Loucy (cell line): Measurements from ENCODE around the gene CNIH3.

Experiments used
- EZH2phosphoT487 ChIP-seq: fragments of 200-600 bp; IDR thresholded peaks from 2 replicates; pipeline ENCODE4 v1.6.1; 2018; ENCODE audit warnings: antibody characterized with exemption, mild to moderate bottlenecking, moderate library complexity, borderline replicate concordance
- TF ChIP-seq, protein P1 (sequence below): fragments of 200-600 bp; sonication (generic); conservative IDR thresholded peaks from 2 replicates; pipeline ENCODE4 v1.5.1; 2014; ENCODE audit warnings: mild to moderate bottlenecking, antibody characterized with exemption, low read length

DNA sequence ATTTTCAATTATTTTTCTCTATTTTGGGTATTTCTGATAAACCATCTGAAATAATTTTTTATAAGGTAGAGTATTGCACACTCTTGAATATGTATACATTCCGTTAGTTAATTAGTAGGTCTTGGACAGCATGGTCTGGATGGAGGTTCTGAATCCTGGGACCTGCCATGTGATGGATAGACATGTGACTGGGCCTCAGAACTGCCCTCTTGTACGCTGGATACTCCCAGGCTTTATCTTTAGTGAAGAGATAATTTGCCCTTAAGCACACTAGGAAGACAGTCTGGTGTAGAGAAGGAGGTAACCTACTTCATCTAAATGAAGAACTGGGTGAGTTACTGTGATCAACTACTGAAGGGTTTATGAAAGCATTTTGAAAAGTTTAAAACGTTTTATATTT lies 48.9 kb downstream of the CNIH3 start:
- TF ChIP-seq, protein P1, sequence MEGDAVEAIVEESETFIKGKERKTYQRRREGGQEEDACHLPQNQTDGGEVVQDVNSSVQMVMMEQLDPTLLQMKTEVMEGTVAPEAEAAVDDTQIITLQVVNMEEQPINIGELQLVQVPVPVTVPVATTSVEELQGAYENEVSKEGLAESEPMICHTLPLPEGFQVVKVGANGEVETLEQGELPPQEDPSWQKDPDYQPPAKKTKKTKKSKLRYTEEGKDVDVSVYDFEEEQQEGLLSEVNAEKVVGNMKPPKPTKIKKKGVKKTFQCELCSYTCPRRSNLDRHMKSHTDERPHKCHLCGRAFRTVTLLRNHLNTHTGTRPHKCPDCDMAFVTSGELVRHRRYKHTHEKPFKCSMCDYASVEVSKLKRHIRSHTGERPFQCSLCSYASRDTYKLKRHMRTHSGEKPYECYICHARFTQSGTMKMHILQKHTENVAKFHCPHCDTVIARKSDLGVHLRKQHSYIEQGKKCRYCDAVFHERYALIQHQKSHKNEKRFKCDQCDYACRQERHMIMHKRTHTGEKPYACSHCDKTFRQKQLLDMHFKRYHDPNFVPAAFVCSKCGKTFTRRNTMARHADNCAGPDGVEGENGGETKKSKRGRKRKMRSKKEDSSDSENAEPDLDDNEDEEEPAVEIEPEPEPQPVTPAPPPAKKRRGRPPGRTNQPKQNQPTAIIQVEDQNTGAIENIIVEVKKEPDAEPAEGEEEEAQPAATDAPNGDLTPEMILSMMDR, result no peak
- no peak for TF ChIP-seq EZH2phosphoT487
